Keratinocyte (primary cell): ENCODE results near the gene CHAMP1.

ENCODE experiments used
- EZH2 ChIP-seq: IDR thresholded peaks from one replicate; pipeline ENCODE4 v1.6.1; 2012; ENCODE audit warnings: inconsistent platforms, mild to moderate bottlenecking, low read length, moderate library complexity
- TF ChIP-seq, protein P1 (sequence below), 3 experiments: IDR thresholded peaks in 1 of 3; conservative IDR thresholded peaks in 1 of 3; optimal IDR thresholded peaks in 1 of 3; 2 replicates in 2 of 3; 3 replicates in 1 of 3; pipeline versions ENCODE3 to v1.5.1; 2011; ENCODE audit warnings: low read length in 3 of 3, mild to moderate bottlenecking in 3 of 3, moderate library complexity in 2 of 3, control low read depth in 1 of 3, inconsistent platforms in 1 of 3; ENCODE audit not compliant: insufficient read depth in 2 of 3; ENCODE audit errors: extremely low read depth in 1 of 3

- TF ChIP-seq, protein P1, sequence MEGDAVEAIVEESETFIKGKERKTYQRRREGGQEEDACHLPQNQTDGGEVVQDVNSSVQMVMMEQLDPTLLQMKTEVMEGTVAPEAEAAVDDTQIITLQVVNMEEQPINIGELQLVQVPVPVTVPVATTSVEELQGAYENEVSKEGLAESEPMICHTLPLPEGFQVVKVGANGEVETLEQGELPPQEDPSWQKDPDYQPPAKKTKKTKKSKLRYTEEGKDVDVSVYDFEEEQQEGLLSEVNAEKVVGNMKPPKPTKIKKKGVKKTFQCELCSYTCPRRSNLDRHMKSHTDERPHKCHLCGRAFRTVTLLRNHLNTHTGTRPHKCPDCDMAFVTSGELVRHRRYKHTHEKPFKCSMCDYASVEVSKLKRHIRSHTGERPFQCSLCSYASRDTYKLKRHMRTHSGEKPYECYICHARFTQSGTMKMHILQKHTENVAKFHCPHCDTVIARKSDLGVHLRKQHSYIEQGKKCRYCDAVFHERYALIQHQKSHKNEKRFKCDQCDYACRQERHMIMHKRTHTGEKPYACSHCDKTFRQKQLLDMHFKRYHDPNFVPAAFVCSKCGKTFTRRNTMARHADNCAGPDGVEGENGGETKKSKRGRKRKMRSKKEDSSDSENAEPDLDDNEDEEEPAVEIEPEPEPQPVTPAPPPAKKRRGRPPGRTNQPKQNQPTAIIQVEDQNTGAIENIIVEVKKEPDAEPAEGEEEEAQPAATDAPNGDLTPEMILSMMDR (optimal IDR thresholded peaks at IDR 0.05 in 1 of 3, IDR thresholded peaks at IDR 0.05 in 1 of 3, conservative IDR thresholded peaks at IDR 0.05 in 1 of 3; ENCODE audit: extremely low read depth in 1 of 3, insufficient read depth in 2 of 3, low read length in 3 of 3): no peak
- no peak for TF ChIP-seq EZH2
Observed at GRCh38 chr13:114310956-114311355, 3.3 kb upstream of the CHAMP1 start.
